Lower leg skin (tissue), 4 donors: Measurements from ENCODE around the gene ADARB2. TPM values are rescaled to one million over a fixed set of nuclear protein-coding genes. Genes with fewer than 3 reads are reported as not detected.

ENCODE experiments used
- DNase-seq, 2 donors: peaks; one replicate each; pipeline ENCODE4 v3.0.0-alpha.2; 2019; ENCODE audit warnings: low spot score in 2 of 2
- H3K4me3 ChIP-seq: fragments of 200-600 bp; sonication (generic); 2 replicates; pipeline ENCODE4 v1.5.1; 2017; ENCODE audit warnings: mild to moderate bottlenecking, low read depth; ENCODE audit not compliant: poor library complexity, severe bottlenecking
- CTCF ChIP-seq, 3 donors: fragments of 450-650 bp; IDR thresholded peaks; one replicate each; pipeline ENCODE4 v1.5.1; 2016; ENCODE audit warnings: antibody characterized with exemption in 3 of 3, mild to moderate bottlenecking in 3 of 3, moderate library complexity in 2 of 3
- POLR2A ChIP-seq, 2 donors: fragments of 450-650 bp; IDR thresholded peaks; one replicate each; pipeline ENCODE4 v1.6.1; 2016 to 2017; ENCODE audit warnings: antibody characterized with exemption in 2 of 2, mild to moderate bottlenecking in 1 of 2, moderate library complexity in 1 of 2
- WGBS, 2 donors: methylation state at CpG; one replicate each; pipeline ENCODE4 v1.1.5; 2018; 5-methylcytosine and 5-hydroxymethylcytosine counted together
- intact Hi-C: fragments of 100-400 bp; cut with DNase I; formaldehyde crosslinking; loops from one replicate; pipeline ENCODE4 v1.15.0; 2023; ENCODE audit warnings: low total_unique reads
- total RNA-seq, 4 donors: library from RNA; depleted of rRNA; stranded (reverse); fragments of >200 nt; gene quantifications; one replicate each; pipeline ENCODE4 v1.1.0, GENCODE V29; 2016

ADARB2 gene
- total RNA-seq, 4 donors from 2014 or later: 0.72 to 3.6 (median 1.8) TPM

GRCh38 chr10:1571587-1572237 is 165.6 kb downstream of the ADARB2 start:
- WGBS, 2 donors: 85 to 89% methylated on average over 4 of the region's 4 CpGs
- no peak for DNase-seq
- TF ChIP-seq CTCF (IDR thresholded peaks at IDR 0.05) (no peak), POLR2A (IDR thresholded peaks at IDR 0.05) (no peak)
- intact Hi-C loops: no loop called here
- H3K4me3 ChIP-seq: no peak overlapping the region

- no peak for TF ChIP-seq CTCF (IDR thresholded peaks at IDR 0.05)
- TF ChIP-seq POLR2A (IDR thresholded peaks at IDR 0.05): no peak
- WGBS, 2 donors: 79 to 82% methylated on average over 10 of the region's 10 CpGs
- H3K4me3 ChIP-seq: no peak overlapping the region
- DNase-seq: no peak
- intact Hi-C loops: no loop called here
Observed at GRCh38 chr10:1570416-1571051, 166.8 kb downstream of the ADARB2 start.

- no peak for DNase-seq
- intact Hi-C loops: no loop called here
- 82 to 86% methylated on average over 8 of the region's 8 CpGs for WGBS, 2 donors
- TF ChIP-seq CTCF (IDR thresholded peaks at IDR 0.05): no peak
- no peak for TF ChIP-seq POLR2A (IDR thresholded peaks at IDR 0.05)
- no peak overlapping the region for H3K4me3 ChIP-seq
Observed at GRCh38 chr10:1569208-1569607, 168.1 kb downstream of the ADARB2 start.

- TF ChIP-seq CTCF (IDR thresholded peaks at IDR 0.05) (no peak), POLR2A (IDR thresholded peaks at IDR 0.05) (no peak)
- H3K4me3 ChIP-seq: no peak overlapping the region
- WGBS, 2 donors: 83 to 84% methylated on average over 29 of the region's 29 CpGs
- intact Hi-C loops: no loop called here
- no peak for DNase-seq
Observed at GRCh38 chr10:1567742-1568495, 169.4 kb downstream of the ADARB2 start.

- TF ChIP-seq POLR2A (IDR thresholded peaks at IDR 0.05) (no peak), CTCF (IDR thresholded peaks at IDR 0.05) (no peak)
- intact Hi-C loops: no loop called here
- no peak for DNase-seq
- 82 to 85% methylated on average over 7 of the region's 7 CpGs for WGBS, 2 donors
- H3K4me3 ChIP-seq: no peak overlapping the region
Observed at GRCh38 chr10:1567152-1567551, 170.2 kb downstream of the ADARB2 start.
